Measurements from ENCODE around the gene TFPT. TPM values are rescaled to one million over a fixed set of nuclear protein-coding genes. Genes with fewer than 3 reads are reported as not detected.
A peak's percentile ranks its signal among the peaks of the same experiment; 100 is the strongest.

The TFPT gene
- total and polyA plus RNA-seq, 2 of the 13 experiments (the other 11 are each of a cell fraction or from before 2014, with no cell fraction given) = 8.4 to 10.7 TPM

DNA sequence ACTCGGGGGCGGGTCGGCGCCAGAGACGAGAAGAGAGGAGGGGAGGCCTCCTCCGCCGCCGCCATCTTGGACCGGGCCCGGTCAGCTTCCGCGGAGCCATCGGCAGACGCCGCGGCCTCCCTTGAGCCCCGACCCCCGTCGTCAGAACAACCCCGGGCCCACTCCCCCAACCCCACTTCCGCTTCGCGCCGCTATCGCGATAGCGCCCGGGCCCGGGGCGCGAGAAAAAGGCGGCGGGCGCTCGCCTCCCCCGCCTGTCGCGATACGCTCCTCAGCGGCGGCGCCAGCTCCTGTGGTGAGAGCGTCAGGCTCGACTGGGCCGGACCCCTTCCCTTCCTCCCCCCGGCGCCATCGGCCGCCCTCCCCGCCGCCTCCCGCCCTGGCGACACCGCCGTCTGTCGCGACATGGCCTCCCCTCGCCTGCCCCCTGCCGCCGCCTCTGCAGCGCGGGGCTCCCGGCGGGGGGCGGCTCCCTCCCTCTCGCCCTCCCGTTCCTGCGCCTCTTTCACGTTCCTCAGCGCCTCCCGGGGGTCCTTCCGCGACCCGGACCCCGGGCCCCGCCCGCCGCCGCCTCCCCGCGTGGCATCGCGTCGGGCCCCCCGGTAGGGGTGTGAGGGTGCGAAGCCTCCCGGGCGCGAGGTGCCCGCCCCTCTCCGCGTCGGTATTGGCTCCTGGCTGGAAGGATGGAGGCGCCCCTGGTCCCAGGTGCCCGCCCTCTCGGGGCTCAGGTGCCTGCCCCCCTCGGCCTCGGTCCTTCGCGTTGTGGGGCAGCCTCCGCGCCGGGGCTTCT is 22.4 kb upstream of the TFPT start, which contains the start of gene CNOT3:
Gene CNOT3 (plus strand): TSS at position 64 of the 790 bp plus-strand sequence. CDS start 5,217 bp downstream, outside the sequence.
- in situ Hi-C loops (cut with HindIII; ENCODE audit: extremely low pct_ligation_motif_present, low pct_unique_long_range_greater_than_20kb) = no loop called here
- no peak for DNase-seq (ENCODE audit: low spot score)
- H3K4me2 ChIP-seq (ENCODE audit: low read depth, low read length) = peak within 1 kb of the TSS; percentile 94
- peaks cover 20 to 33% of the 10 kb centered on the region in 2 experiments for H3K36me3 ChIP-seq (replicated peaks in 1 of 2; ENCODE audit: control insufficient read depth in 1 of 2, insufficient read depth in 2 of 2, low read length in 2 of 2)
- peaks cover 42% of the 10 kb centered on the region for H3K4me1 ChIP-seq (ENCODE audit: insufficient read depth, low read length)
- H3K9me3 ChIP-seq (ENCODE audit: low read length) = peaks cover 5% of the 10 kb centered on the region
- H3K9ac ChIP-seq (ENCODE audit: insufficient read depth, low read depth, low read length) = peak within 1 kb of the TSS; percentile 97
- peak within 1 kb of the TSS; percentile 74 to 86 (median 82) for H3K4me3 ChIP-seq (replicated peaks in 1 of 3; ENCODE audit: insufficient read depth in 1 of 3, low read depth in 2 of 3, low read length in 3 of 3)
- H3K27ac ChIP-seq (ENCODE audit: extremely low read length, insufficient read depth, low read length) = peak within 1 kb of the TSS; percentile 88
- no peaks in the 10 kb centered on the region; a peak in 1 of 5 replicates for H3K27me3 ChIP-seq (ENCODE audit: control insufficient read depth in 1 of 2, insufficient read depth in 2 of 2, low read length in 2 of 2)
- ChIA-PET CTCF (ENCODE audit: low intra/inter-chr PET ratio, low total read pairs) (no interaction called here), POLR2A (interaction anchor here (1.0 to 2.8 kb wide), 22 partner anchors 10 to 979 kb away, joined by 3 to 73 read pairs (median 5); partner anchors contain the start of genes LENG1, LENG8, LENG9 and MBOAT7)
- peaks cover 10% of the 10 kb centered on the region; the same call in 1 of the 2 replicates for H4K20me1 ChIP-seq (ENCODE audit: insufficient read depth, low read length)
- H2AFZ ChIP-seq (ENCODE audit: low read length) = peak within 1 kb of the TSS; percentile 72
- FAIRE-seq = no peak
- intact Hi-C loops (cut with micrococcal nuclease; ENCODE audit: unreplicated experiment) = loop anchor here (5.0 kb wide), 1 partner anchor 64 kb away; the partner anchor contains the start of gene RPS9
- no peak for ATAC-seq
- no TSS peak for BruUV-seq (replicated peaks)
- no CpG with 5 or more reads among the region's 103 CpGs for WGBS (ENCODE audit: low lambda C conversion rate)
- peaks cover 39% of the 10 kb centered on the region for H3K79me2 ChIP-seq (ENCODE audit: insufficient read depth, low read length)
- no peak for TF ChIP-seq SMAD9 (CRISPR knock-in tag; IDR thresholded peaks at IDR 0.05)
- TF ChIP-seq, protein P1, sequence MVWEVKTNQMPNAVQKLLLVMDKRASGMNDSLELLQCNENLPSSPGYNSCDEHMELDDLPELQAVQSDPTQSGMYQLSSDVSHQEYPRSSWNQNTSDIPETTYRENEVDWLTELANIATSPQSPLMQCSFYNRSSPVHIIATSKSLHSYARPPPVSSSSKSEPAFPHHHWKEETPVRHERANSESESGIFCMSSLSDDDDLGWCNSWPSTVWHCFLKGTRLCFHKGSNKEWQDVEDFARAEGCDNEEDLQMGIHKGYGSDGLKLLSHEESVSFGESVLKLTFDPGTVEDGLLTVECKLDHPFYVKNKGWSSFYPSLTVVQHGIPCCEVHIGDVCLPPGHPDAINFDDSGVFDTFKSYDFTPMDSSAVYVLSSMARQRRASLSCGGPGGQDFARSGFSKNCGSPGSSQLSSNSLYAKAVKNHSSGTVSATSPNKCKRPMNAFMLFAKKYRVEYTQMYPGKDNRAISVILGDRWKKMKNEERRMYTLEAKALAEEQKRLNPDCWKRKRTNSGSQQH (CRISPR knock-in tag; IDR thresholded peaks at IDR 0.05; ENCODE audit: low read depth) = no peak
- TF ChIP-seq, protein P2, sequence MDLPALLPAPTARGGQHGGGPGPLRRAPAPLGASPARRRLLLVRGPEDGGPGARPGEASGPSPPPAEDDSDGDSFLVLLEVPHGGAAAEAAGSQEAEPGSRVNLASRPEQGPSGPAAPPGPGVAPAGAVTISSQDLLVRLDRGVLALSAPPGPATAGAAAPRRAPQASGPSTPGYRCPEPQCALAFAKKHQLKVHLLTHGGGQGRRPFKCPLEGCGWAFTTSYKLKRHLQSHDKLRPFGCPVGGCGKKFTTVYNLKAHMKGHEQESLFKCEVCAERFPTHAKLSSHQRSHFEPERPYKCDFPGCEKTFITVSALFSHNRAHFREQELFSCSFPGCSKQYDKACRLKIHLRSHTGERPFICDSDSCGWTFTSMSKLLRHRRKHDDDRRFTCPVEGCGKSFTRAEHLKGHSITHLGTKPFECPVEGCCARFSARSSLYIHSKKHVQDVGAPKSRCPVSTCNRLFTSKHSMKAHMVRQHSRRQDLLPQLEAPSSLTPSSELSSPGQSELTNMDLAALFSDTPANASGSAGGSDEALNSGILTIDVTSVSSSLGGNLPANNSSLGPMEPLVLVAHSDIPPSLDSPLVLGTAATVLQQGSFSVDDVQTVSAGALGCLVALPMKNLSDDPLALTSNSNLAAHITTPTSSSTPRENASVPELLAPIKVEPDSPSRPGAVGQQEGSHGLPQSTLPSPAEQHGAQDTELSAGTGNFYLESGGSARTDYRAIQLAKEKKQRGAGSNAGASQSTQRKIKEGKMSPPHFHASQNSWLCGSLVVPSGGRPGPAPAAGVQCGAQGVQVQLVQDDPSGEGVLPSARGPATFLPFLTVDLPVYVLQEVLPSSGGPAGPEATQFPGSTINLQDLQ (CRISPR knock-in tag; IDR thresholded peaks at IDR 0.05) = no peak
- TF ChIP-seq, protein P3, sequence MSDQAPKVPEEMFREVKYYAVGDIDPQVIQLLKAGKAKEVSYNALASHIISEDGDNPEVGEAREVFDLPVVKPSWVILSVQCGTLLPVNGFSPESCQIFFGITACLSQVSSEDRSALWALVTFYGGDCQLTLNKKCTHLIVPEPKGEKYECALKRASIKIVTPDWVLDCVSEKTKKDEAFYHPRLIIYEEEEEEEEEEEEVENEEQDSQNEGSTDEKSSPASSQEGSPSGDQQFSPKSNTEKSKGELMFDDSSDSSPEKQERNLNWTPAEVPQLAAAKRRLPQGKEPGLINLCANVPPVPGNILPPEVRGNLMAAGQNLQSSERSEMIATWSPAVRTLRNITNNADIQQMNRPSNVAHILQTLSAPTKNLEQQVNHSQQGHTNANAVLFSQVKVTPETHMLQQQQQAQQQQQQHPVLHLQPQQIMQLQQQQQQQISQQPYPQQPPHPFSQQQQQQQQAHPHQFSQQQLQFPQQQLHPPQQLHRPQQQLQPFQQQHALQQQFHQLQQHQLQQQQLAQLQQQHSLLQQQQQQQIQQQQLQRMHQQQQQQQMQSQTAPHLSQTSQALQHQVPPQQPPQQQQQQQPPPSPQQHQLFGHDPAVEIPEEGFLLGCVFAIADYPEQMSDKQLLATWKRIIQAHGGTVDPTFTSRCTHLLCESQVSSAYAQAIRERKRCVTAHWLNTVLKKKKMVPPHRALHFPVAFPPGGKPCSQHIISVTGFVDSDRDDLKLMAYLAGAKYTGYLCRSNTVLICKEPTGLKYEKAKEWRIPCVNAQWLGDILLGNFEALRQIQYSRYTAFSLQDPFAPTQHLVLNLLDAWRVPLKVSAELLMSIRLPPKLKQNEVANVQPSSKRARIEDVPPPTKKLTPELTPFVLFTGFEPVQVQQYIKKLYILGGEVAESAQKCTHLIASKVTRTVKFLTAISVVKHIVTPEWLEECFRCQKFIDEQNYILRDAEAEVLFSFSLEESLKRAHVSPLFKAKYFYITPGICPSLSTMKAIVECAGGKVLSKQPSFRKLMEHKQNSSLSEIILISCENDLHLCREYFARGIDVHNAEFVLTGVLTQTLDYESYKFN (CRISPR knock-in tag; conservative IDR thresholded peaks at IDR 0.05) = no peak
- no peak for TF ChIP-seq XRCC5 (optimal IDR thresholded peaks at IDR 0.05; ENCODE audit: low read length)
- no peak for TF ChIP-seq RBAK (CRISPR knock-in tag; IDR thresholded peaks at IDR 0.05)
- no peak for TF ChIP-seq NKX3-1 (CRISPR knock-in tag; IDR thresholded peaks at IDR 0.05)
- TF ChIP-seq, protein P4, sequence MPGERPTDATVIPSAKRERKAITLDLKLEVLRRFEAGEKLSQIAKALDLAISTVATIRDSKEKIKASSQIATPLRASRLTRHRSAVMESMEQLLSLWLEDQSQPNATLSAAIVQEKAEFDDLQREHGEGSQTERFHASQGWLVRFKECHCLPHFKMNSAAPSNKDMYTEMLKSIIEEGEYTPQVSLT (CRISPR knock-in tag; IDR thresholded peaks at IDR 0.05; ENCODE audit: borderline replicate concordance, low read depth) = no peak
- peak; percentile 69; the same call in 1 of the 2 replicates for TF ChIP-seq ZNF607 (CRISPR knock-in tag; IDR thresholded peaks at IDR 0.05; ENCODE audit: borderline replicate concordance)
- no peak for TF ChIP-seq HDAC6 (IDR thresholded peaks at IDR 0.05; ENCODE audit: low read depth, low read length)
- TF ChIP-seq ESRRA (CRISPR knock-in tag; IDR thresholded peaks at IDR 0.05; ENCODE audit: low read depth) = peak; percentile 47; the same call in 1 of the 2 replicates
- TF ChIP-seq, protein P5, sequence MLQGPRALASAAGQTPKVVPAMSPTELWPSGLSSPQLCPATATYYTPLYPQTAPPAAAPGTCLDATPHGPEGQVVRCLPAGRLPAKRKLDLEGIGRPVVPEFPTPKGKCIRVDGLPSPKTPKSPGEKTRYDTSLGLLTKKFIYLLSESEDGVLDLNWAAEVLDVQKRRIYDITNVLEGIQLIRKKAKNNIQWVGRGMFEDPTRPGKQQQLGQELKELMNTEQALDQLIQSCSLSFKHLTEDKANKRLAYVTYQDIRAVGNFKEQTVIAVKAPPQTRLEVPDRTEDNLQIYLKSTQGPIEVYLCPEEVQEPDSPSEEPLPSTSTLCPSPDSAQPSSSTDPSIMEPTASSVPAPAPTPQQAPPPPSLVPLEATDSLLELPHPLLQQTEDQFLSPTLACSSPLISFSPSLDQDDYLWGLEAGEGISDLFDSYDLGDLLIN (CRISPR knock-in tag; IDR thresholded peaks at IDR 0.05; ENCODE audit: borderline replicate concordance) = no peak
